ENCODE results near the gene GCNT2.

GRCh38 chr6:10564975-10565673 is 44.0 kb downstream of the GCNT2 start:
- TF ChIP-seq, protein P1, sequence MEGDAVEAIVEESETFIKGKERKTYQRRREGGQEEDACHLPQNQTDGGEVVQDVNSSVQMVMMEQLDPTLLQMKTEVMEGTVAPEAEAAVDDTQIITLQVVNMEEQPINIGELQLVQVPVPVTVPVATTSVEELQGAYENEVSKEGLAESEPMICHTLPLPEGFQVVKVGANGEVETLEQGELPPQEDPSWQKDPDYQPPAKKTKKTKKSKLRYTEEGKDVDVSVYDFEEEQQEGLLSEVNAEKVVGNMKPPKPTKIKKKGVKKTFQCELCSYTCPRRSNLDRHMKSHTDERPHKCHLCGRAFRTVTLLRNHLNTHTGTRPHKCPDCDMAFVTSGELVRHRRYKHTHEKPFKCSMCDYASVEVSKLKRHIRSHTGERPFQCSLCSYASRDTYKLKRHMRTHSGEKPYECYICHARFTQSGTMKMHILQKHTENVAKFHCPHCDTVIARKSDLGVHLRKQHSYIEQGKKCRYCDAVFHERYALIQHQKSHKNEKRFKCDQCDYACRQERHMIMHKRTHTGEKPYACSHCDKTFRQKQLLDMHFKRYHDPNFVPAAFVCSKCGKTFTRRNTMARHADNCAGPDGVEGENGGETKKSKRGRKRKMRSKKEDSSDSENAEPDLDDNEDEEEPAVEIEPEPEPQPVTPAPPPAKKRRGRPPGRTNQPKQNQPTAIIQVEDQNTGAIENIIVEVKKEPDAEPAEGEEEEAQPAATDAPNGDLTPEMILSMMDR (conservative IDR thresholded peaks at IDR 0.05; ENCODE audit: low read depth, low read length), result no peak
- TF ChIP-seq EZH2 (IDR thresholded peaks at IDR 0.05; ENCODE audit: low read length, unreplicated experiment) (no peak), EZH2phosphoT487 (IDR thresholded peaks at IDR 0.05; ENCODE audit: borderline replicate concordance, low read length) (no peak)
